HG03575 (cell line): ENCODE results near the gene CMAS.

ENCODE experiments used
- ATAC-seq: cut with Tn5 transposase; IDR thresholded peaks from one replicate; pipeline ENCODE4 v1.9.1; 2021; ENCODE audit not compliant: unreplicated experiment, insufficient number of reproducible peaks, low FRiP score; ENCODE audit errors: extremely low read depth

The CMAS gene

DNA sequence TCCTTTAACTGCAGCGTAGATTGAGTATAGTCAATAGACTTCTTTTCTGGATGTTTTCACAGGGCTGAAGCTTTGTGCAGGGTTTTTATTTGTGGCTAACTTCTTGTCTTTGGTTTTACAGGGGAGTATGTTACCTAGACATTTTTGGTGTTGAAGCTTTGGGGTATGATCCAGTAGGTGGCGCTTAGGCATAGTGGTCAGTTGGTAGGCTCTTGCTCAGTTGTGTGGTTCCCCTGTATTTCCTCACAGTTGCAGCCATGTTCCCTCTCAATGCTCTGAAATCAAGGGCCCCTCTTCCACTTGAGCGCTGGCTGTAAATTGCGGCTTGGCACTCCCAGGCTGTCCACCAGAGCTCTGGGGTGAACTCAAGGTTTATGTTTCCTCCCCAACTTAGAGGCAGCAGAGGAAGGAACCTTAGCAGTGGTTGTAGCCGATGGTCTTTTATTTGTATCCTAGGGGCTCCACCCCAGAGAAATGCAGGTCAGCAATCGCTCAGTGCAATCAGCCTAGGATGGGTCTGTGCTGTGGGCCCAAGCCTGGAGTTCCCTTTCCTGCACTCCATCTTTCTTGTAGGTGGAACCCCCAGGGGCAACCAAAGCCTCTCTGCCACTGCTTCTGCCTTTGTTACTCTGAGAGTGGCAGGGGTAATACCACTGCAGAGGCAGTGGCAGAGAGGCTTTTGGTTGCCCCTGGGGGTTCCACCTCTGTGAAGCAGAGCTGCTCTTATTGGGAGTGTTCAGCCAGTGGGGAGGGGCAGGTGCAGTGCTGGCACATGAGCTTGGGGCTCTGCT, 55.1 kb downstream of the CMAS start:
- ATAC-seq = no peak

DNA sequence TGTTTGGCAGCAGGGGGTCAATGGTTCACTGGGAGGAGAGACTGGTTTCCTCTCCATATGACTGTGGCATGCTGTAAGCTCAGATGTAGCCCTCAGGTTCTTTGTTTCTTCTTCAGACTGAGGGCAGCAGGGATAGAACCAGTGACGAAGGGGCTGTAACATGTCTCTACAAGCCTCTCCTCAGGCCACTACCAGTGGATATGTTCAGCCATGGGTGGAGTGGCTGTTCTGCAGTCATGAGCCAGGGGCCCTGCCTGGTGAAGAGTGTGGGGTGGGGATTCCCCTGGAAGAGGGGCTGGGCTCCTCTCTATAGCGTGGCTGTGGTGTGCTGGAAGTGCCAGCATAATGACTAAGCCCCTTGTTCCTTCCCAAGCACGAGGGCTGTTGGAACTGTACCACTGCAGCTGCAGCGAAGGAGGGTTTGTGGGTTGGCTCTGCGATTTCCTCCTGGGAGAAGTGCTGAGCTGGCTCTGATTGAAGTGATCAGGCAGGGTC, 55.8 kb downstream of the CMAS start:
- no peak for ATAC-seq

DNA sequence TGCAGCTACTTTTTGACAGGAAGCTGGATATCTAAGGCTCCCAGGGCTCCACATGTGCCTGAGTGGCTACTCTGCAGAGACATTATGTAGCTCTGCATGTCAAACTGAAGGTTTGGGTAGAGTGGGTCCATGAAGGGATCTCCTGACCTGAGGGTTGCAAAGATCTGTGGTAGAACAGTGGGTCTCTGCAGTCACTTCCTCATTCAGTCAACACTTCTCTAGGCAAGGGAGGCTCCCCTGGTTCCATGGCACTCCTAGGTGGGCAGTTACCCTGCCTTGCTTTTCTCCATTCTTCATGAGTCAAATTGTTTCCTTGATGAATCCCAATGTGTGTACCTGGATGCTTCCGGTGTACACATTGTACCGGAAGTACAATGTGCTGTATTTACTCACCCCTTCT, 57.4 kb downstream of the CMAS start:
- no peak for ATAC-seq

DNA sequence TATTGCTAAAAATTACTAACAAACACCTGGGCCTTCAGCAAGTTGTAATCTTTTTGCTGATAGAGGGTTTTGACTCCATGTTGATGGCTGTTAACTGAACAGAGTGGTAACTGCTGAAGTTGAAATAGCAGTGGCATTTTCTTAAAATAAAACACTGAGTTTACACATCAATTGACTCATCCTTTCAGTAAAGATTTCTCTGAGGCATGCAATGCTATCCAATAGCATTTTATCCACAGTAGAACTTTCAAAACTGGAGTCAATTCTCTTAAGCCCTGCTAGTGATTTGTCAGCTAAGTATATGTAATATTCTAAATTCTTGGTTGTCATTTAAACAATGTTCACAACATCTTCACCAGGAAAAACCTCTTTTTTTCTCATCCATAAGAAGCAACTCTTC, 59.5 kb downstream of the CMAS start:
- no peak for ATAC-seq

DNA sequence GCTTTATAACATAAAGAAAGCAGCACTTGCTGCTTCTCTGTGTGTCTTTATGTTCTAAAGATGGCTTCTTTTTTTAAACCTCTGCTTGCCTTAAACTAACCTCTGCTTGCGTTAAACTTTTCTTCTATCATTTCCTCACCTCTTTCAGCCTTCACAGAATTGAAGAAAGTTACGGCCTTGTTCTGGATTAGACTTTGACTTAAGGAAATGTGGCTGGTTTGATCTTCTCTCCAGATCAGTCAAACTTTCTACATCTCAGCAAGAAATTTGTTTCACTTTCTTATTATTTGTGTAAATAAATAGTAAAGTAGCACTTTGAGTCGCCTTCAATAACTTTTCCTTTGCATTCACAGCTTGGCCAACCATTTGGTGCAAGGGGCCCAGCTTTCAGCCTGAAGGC, 64.2 kb downstream of the CMAS start:
- no peak for ATAC-seq
